ENCODE data around the gene TUFT1.

The TUFT1 gene

GRCh38 chr1:151540021-151540981 is at the start of gene TUFT1:
TUFT1 (plus strand) TSS chr1:151540309; CDS start chr1:151540367, 58 bp downstream.
- H3K4me3 Mint-ChIP-seq, result peak within 1 kb of the TSS; percentile 91
- H3K4me1 Mint-ChIP-seq (ENCODE audit: low read depth), result peaks cover 23% of the 10 kb centered on the region
- no peaks in the 10 kb centered on the region for H3K9me3 Mint-ChIP-seq (ENCODE audit: low read depth)
- no peaks in the 10 kb centered on the region for H3K36me3 Mint-ChIP-seq
- H3K27ac Mint-ChIP-seq, result peak within 1 kb of the TSS; percentile 41
- H3K27me3 Mint-ChIP-seq, result peaks cover 6% of the 10 kb centered on the region

- H3K27me3 Mint-ChIP-seq, result no peaks in the 10 kb centered on the region
- no peak overlapping the region for H3K27ac Mint-ChIP-seq
- H3K4me3 Mint-ChIP-seq, result no peak overlapping the region
- no peaks in the 10 kb centered on the region for H3K9me3 Mint-ChIP-seq (ENCODE audit: low read depth)
- H3K36me3 Mint-ChIP-seq, result no peaks in the 10 kb centered on the region
- peaks cover 8% of the 10 kb centered on the region for H3K4me1 Mint-ChIP-seq (ENCODE audit: low read depth)
These were observed 48.5 kb upstream of the TUFT1 start for GRCh38 chr1:151491641-151492040.

- Mint-ChIP-seq H3K9me3 (ENCODE audit: low read depth) (no peaks in the 10 kb centered on the region), H3K27me3 (no peaks in the 10 kb centered on the region), H3K27ac (no peak overlapping the region), H3K36me3 (no peaks in the 10 kb centered on the region), H3K4me3 (no peak overlapping the region), H3K4me1 (ENCODE audit: low read depth) (peaks cover 8% of the 10 kb centered on the region)
These were observed 48.0 kb upstream of the TUFT1 start for GRCh38 chr1:151492120-151492519.

- Mint-ChIP-seq H3K4me3 (no peak overlapping the region), H3K27me3 (no peaks in the 10 kb centered on the region), H3K9me3 (ENCODE audit: low read depth) (no peaks in the 10 kb centered on the region), H3K36me3 (no peaks in the 10 kb centered on the region), H3K27ac (no peak overlapping the region), H3K4me1 (ENCODE audit: low read depth) (peaks cover 8% of the 10 kb centered on the region)
These were observed 47.1 kb upstream of the TUFT1 start for GRCh38 chr1:151493042-151493441.

GRCh38 chr1:151494741-151495281 is 45.3 kb upstream of the TUFT1 start:
- Mint-ChIP-seq H3K4me3 (no peak overlapping the region), H3K27ac (no peak overlapping the region), H3K9me3 (ENCODE audit: low read depth) (no peaks in the 10 kb centered on the region), H3K36me3 (no peaks in the 10 kb centered on the region), H3K4me1 (ENCODE audit: low read depth) (peaks cover 8% of the 10 kb centered on the region), H3K27me3 (no peaks in the 10 kb centered on the region)

GRCh38 chr1:151495316-151495715 is 44.8 kb upstream of the TUFT1 start:
- H3K9me3 Mint-ChIP-seq (ENCODE audit: low read depth), result no peaks in the 10 kb centered on the region
- no peaks in the 10 kb centered on the region for H3K27me3 Mint-ChIP-seq
- no peak overlapping the region for H3K27ac Mint-ChIP-seq
- H3K4me1 Mint-ChIP-seq (ENCODE audit: low read depth), result peaks cover 8% of the 10 kb centered on the region
- H3K36me3 Mint-ChIP-seq, result no peaks in the 10 kb centered on the region
- H3K4me3 Mint-ChIP-seq, result no peak overlapping the region

GRCh38 chr1:151499365-151499764 is 40.7 kb upstream of the TUFT1 start:
- Mint-ChIP-seq H3K9me3 (ENCODE audit: low read depth) (no peaks in the 10 kb centered on the region), H3K27me3 (no peaks in the 10 kb centered on the region), H3K36me3 (no peaks in the 10 kb centered on the region), H3K27ac (no peak overlapping the region), H3K4me1 (ENCODE audit: low read depth) (peaks cover 8% of the 10 kb centered on the region), H3K4me3 (no peak overlapping the region)

- Mint-ChIP-seq H3K36me3 (no peaks in the 10 kb centered on the region), H3K9me3 (ENCODE audit: low read depth) (no peaks in the 10 kb centered on the region), H3K27me3 (no peaks in the 10 kb centered on the region), H3K27ac (no peak overlapping the region), H3K4me1 (ENCODE audit: low read depth) (peaks cover 3% of the 10 kb centered on the region), H3K4me3 (no peak overlapping the region)
These were observed 40.2 kb upstream of the TUFT1 start for GRCh38 chr1:151499930-151500329.

- Mint-ChIP-seq H3K4me3 (no peak overlapping the region), H3K4me1 (ENCODE audit: low read depth) (no peaks in the 10 kb centered on the region), H3K9me3 (ENCODE audit: low read depth) (no peaks in the 10 kb centered on the region), H3K27me3 (no peaks in the 10 kb centered on the region), H3K27ac (no peak overlapping the region), H3K36me3 (no peaks in the 10 kb centered on the region)
These were observed 38.6 kb upstream of the TUFT1 start for GRCh38 chr1:151501474-151501873.

- no peaks in the 10 kb centered on the region for H3K27me3 Mint-ChIP-seq
- H3K36me3 Mint-ChIP-seq, result no peaks in the 10 kb centered on the region
- H3K4me1 Mint-ChIP-seq (ENCODE audit: low read depth), result no peaks in the 10 kb centered on the region
- no peak overlapping the region for H3K27ac Mint-ChIP-seq
- no peaks in the 10 kb centered on the region for H3K9me3 Mint-ChIP-seq (ENCODE audit: low read depth)
- no peak overlapping the region for H3K4me3 Mint-ChIP-seq
These were observed 37.9 kb upstream of the TUFT1 start for GRCh38 chr1:151502035-151502700.

GRCh38 chr1:151502859-151503780 is 37.0 kb upstream of the TUFT1 start:
- Mint-ChIP-seq H3K4me3 (no peak overlapping the region), H3K27me3 (no peaks in the 10 kb centered on the region), H3K4me1 (ENCODE audit: low read depth) (no peaks in the 10 kb centered on the region), H3K27ac (no peak overlapping the region), H3K36me3 (no peaks in the 10 kb centered on the region), H3K9me3 (ENCODE audit: low read depth) (no peaks in the 10 kb centered on the region)

GRCh38 chr1:151504252-151504651 is 35.9 kb upstream of the TUFT1 start:
- no peak overlapping the region for H3K27ac Mint-ChIP-seq
- H3K36me3 Mint-ChIP-seq, result no peaks in the 10 kb centered on the region
- H3K27me3 Mint-ChIP-seq, result no peaks in the 10 kb centered on the region
- no peaks in the 10 kb centered on the region for H3K4me1 Mint-ChIP-seq (ENCODE audit: low read depth)
- H3K9me3 Mint-ChIP-seq (ENCODE audit: low read depth), result no peaks in the 10 kb centered on the region
- no peak overlapping the region for H3K4me3 Mint-ChIP-seq

GRCh38 chr1:151504759-151505158 is 35.4 kb upstream of the TUFT1 start:
- no peaks in the 10 kb centered on the region for H3K4me1 Mint-ChIP-seq (ENCODE audit: low read depth)
- no peak overlapping the region for H3K27ac Mint-ChIP-seq
- H3K9me3 Mint-ChIP-seq (ENCODE audit: low read depth), result no peaks in the 10 kb centered on the region
- H3K36me3 Mint-ChIP-seq, result no peaks in the 10 kb centered on the region
- H3K27me3 Mint-ChIP-seq, result no peaks in the 10 kb centered on the region
- no peak overlapping the region for H3K4me3 Mint-ChIP-seq

- no peaks in the 10 kb centered on the region for H3K36me3 Mint-ChIP-seq
- H3K9me3 Mint-ChIP-seq (ENCODE audit: low read depth), result no peaks in the 10 kb centered on the region
- no peaks in the 10 kb centered on the region for H3K27me3 Mint-ChIP-seq
- peaks cover 20% of the 10 kb centered on the region for H3K4me1 Mint-ChIP-seq (ENCODE audit: low read depth)
- H3K27ac Mint-ChIP-seq, result no peak overlapping the region
- H3K4me3 Mint-ChIP-seq, result no peak overlapping the region
These were observed 31.3 kb upstream of the TUFT1 start for GRCh38 chr1:151508833-151509232.

All from activated naive CD8-positive, alpha-beta T cell (primary cell).